Kidney tubule cell (primary cell): ENCODE measurements around the gene SP3.

Experiments
- DNase-seq: peaks from one replicate; pipeline ENCODE4 v3.0.0-alpha.2; 2018; ENCODE audit warnings: low spot score

SP3 gene

DNA sequence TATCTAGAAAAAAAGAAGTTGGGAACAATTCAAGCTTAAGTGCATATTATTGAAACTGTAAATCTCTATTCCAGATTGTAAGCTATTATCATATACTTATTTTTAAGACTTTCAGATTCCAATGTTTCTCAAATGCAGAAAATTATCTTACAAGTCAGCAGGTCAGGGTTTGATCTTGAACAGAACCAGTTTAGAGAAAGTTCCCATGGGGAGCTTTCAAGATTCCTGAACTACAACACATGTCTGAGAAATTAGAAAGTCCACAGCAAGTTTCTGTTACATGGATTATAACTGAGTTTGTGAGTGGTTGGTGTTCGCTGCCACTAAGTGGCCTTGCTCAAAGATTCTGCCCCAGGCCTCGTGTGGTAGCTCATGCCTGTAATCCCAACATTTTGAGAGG, 31.6 kb upstream of the SP3 start:
- DNase-seq, result no peak

DNA sequence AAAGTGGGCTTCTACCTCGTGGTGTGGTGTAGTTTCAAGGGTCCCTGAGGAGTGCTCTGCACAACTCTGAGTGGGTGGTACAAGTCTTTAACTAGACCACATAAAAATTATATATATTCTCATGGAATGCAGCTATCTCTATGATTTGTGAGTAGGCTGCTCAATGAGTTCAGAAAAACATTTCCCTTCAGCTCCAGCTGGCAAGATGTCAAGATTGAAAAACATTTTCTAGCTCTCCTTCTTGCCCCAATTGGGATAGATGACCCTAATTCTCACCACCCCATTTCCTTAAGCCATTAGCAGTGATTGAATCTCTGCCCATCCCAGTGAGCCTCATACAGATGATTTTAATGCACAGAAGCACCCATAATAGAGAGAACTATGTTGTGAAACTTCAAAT, 28.3 kb upstream of the SP3 start:
- no peak for DNase-seq

DNA sequence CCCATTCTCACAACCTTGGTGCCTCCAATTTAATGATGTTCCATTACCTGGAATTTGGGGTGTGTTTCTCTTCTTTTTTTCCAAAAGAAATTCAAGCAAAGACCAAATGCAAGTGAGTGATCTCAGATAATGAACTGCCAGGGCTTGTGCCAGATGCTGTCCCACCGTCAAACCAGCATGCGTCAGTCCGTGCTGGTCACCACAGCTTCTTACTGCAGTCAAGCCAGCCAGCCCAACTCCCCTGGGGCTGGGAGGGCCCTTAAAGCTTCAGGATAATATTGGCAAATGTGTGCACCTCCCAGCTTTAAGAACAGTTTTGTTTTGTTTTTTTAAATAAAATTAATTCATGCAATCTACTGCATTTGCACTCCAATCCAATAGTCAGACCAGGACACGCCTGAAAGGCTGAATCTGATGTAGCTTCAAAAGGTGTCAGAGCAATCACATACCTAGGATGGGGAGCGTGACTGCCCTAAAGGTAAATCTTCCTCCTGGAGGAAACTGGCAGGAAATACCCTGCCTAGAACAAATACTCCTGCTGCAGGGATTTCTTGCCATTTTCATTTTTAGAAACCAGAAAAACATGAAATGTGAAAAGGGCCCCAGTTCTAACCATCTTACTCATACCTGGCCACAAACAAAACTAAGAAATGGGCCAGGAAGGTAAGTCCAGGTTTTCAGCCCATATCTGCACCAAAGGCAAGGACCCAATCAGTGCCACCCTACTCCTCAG, 26.8 kb upstream of the SP3 start:
- DNase-seq, result peak; percentile 38

DNA sequence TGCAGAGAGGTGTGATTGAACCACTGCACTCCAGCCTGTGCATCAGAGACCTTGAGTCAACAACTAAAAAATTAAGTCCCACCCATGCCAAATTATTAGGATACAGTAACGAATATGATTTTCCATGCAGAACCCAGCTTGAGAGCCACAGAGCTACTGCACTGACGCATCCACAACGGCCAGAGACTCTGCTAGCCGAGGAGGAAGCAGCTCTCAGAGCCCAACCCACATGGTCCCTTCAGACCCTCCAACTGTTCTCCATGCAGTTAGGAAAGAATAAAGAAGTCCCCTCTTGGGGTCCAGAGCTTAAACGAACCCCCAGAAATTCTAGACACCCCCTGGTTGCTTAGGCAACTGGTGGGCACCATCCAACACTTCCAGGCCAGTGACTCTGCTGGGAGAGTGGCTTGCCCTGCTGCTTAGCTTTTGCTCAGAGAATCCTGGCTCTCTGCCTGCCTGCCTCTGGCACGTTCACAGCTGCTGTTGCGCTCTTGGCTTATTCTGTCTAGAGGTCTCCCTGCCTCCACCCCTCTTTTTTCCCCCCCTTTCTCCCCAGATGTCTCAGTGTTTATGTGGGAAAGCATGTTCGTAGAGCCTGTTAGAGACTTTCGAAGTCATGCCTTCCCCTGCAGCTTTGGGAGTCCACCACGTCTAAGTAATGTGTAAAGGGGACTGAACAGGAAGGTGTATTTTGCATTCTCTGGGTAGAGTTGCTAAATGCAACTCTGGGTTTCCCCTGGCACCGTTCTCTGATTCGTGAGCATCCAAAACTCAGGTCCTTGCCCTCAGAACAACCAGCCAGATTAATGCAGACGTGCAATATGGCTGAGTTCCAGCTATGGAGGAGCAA, 26.0 kb upstream of the SP3 start:
- peak; percentile 42 for DNase-seq

DNA sequence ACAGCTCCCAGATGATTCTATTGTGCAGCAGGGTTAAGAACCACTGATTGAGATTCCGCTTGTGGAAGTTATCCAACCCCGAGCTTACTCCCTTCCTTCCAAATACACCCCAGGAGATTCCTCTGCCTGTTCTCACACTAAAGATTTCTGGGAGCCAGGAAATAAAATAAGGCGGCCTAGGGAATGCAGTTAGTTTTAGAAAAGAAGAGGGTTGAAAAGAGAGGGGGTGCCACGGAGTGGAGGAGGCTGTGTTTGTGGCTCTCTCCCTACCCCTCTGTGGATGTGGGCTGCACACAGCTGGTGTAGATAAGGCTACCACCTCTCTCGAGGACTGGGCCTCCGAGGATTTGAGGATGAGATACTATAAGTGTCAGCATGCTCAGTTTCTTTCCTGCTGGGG, 25.1 kb upstream of the SP3 start:
- DNase-seq, result no peak

DNA sequence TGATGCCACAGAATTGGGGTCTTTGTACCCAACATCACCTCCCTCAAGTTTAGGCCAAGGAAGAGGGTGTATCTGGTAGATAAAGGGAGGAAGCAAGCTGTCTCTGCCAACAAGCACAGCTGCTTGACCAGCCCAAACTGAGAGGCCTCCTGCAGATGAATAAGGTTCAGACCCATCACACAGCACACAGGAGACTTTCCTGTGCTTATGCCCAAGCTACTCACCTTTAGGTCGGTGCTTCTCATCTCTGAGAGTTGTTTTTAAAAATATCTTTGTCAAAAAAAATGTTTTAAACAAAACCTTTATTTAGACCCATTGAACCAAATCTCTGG, 24.7 kb upstream of the SP3 start:
- DNase-seq, result no peak

DNA sequence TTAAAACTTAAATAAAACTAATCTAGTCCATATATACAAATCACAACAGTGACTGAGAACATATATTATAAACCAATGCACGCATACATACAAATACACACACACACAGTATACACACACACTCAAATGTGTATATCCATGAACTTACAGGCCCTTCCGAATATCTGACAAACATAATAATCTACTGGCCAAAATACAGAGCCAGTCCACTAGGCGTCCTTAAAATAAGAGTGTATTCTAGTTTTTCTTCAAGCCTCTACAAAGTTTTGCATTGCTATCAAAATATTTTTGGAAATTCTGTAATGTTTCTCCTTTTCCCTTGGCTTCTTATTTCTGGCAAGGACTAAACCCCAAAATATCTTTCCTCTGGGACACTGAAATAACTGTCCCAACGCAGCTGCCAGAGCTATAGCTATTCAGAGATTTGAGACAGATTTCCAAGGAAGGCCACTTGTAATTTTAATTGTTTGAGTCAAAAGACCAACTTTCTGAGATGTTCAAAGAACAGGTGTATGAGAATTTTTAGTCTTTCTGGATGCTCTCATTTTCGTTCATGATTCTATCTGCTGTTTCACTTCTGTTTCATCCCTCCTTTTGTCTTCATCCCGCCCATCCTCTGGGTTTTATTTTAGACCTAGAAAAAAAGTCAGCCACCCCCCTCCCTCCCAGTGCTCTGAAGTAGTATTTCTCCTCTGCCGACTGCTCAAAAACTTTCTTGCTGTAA, 24.1 kb upstream of the SP3 start:
- no peak for DNase-seq

DNA sequence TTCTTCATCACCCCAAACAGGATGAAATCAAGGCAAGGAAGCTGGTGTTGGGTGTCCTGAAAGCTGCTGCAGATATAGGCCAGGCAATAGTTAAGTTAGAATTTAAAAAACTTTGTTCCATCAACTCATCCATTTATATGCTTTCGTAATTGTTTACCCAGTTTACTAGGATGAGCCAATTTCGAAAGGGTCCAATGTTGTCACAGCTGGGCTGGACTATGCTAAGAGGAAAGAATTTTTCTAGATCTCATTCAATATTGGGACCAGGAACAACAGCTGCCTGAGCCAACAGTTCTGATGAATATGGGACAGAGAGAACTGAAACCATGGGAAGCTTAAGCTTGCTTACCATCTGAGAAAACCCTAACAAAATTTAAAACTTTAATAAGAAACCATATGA, 21.6 kb upstream of the SP3 start:
- DNase-seq, result no peak

DNA sequence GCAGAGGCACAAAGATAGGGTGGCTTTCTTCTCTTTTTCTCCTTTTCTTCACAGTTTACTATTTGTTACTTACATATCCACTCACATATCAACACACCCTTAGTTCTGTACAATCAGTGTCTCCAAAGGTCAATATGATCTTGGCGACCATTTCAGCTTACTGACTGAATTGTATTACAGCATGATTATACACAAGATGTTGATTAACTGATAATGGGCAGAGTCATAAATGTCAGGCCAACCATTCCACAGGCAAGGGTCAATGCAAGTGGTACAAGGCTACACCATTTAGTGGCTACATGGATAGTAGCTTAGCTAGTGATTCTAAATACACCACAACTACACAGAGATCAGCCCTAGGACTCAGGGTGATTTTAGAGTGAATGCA, 20.4 kb upstream of the SP3 start:
- DNase-seq, result no peak

DNA sequence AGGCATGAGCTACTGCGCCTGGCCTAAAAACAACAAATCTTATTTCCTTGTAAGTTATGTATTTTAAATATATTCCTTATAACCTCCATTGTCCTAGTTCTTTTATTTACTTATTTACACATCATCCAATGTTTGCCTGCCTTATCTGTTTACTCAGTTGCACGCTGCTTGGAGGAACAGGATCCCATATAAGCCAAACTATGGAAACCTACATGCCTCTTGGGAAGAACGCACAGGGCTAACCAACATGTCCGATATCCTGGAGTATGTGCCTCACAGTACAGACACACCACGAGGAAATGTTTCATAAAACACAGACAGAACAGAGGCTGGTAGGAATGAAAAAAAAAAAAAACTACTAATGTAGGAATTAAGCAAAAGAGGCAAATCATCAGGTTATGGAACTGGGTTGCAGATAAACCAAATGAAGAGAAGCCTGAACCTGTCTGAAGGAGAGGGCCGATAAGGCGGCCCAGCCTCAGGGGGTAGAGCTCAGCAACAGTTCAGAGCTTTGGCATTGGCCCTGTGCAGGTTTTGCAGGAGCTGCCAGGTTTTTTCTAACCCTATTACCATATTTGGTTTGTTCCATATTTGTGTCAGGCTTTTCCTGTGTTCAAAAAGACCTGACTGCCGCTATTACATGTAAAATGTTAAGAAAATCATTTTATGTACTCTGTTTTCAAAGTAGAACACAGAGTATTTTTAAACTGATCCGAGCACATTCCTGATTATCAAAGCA, 19.9 kb upstream of the SP3 start:
- no peak for DNase-seq

DNA sequence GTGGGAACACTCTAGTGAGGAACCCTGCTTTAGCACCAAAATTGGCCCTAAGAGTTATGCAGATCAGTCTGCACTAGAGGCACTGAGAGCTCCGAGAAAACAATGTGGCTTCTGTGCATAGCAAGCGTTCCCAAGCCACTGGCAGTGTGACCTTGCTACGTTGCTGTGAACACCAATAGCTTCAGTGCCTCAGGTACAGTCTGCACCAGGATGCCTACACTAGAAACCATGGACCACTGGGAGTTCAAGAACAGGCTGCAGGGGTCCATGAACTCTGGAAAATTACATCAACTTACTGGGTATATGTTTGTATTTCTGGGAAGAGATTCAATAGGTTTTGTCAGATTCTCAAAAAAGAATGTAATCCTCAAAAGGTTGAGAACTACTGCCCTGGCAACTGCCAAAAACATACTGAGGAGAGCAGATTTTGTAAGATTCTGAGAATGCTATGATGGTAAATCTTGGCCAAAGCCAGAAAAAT, 18.3 kb upstream of the SP3 start:
- no peak for DNase-seq

DNA sequence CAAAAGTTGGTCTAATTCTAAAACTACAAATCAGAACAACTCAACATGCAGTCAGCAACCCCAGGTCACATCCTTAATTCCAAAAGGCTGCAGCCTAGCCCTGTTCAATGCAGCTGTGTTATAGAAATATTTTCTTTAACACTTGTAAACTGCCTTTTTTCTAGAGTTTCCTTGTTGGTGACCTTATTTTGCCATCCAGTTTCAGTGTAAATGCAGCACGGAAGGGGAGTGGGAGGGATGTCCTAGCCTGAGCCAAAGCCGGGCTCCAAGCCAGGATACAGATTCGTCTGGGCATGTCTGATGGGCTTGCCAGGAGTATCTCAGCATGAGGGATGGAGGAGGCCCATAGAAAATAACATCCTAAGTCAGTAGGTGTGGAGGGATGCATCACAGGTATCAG, 17.7 kb upstream of the SP3 start:
- peak; percentile 19 for DNase-seq

DNA sequence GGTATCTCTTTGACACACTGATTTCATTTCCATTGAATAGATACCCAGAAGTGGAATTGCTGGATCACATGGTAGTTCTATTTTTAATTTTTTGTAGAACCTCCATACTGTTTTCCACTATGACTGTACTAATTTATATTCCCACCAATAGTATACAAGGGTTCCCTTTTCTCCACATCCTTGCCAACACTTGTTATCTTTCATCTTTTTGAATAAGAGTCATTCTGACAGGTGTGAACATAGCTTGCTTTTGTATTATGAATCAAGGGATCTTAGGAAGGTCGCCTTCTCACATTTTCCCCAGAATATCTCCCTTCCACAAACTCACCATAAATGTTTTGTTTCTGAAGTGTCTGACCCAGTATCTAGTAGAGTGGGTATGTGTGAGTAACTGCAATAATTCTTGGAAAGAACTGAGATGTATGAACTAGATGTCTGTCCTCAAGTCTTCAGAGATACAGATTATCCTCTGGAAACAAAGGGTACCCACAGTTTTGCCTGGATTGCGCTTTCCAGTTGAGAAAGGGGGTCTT, 17.1 kb upstream of the SP3 start:
- DNase-seq, result no peak

DNA sequence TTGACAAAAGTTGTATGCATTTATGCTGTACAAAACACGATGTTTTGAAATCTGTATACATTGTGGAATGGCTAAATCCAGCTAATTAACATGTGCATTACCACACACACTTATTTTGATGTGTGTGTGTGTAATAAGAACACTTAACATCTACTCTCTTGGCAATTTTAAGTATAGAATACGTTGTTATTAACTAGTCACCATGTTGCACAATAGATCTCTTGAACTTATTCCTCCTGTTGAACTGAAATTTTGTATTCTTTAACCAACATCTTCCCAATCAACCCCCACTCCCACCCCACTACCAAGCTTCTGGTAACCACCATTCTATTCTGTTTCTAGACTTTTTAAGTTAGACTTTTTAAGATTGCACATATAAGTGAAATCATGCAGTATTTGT, 16.3 kb upstream of the SP3 start:
- no peak for DNase-seq

DNA sequence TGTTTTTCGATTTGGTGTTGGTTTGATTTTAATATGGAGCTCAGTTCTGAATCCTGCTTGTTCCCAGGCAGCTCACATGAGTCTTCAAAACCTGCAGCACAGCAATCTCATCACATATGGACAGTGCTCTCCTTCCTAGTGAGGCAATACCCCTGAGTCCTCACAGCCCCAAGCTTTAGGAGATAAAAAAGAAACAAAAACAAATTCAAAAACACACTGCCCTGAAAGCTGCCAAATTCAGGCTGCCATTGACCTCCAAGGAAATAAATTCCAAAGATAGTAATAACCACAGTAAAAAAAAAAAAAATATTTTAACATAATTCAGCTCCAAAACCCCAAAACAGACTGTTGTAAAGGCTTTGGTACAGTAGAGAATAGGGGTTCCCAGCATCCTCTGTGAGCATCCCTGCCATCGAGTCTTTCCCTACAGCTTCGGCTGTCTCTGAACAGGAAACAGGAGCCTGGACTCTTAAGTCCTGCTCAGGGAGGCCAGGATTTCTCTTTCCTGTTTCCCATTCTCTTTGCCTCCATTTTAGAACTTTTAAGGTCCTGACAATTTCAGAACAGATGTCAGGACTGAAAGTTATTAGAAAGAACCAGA, 14.7 kb upstream of the SP3 start:
- DNase-seq, result no peak

DNA sequence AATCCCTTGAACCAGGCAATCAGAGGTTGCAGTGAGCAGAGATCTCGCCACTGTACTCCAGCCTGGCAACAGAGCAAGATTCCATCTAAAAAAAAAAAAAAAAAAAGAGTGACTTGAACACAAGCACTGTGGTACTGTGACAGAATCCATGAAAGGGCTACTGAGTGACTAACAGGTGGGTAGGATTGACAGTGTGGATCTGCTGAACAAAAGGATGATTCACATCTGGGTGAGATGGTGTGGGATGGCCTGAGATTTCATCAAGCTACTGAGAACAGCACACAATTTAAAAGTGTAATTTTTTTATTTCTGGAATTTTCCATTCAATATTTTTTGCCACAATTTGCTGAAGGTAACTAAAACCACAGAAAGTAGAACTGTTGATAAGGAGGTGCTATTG, 13.3 kb upstream of the SP3 start:
- peak; percentile 83 for DNase-seq

DNA sequence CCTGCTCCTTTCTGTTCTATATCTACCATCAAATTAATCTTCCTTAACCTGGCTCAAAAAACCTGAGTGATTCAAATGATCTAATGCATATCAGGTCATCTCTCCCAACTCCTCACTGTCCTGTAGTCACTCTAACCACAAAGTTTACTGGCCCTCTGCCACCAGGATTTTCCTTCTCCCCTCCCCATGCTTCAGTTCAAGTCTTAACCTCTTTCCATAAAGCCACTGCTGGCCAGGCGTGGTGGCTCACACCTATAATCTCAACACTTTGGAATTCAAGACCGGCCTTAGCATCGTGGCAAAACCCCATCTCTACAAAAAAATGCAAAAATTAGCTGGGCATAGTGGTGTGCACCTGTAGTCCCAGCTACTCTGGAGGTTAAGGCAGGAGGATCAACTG, 7.5 kb upstream of the SP3 start:
- peak; percentile 96 for DNase-seq

DNA sequence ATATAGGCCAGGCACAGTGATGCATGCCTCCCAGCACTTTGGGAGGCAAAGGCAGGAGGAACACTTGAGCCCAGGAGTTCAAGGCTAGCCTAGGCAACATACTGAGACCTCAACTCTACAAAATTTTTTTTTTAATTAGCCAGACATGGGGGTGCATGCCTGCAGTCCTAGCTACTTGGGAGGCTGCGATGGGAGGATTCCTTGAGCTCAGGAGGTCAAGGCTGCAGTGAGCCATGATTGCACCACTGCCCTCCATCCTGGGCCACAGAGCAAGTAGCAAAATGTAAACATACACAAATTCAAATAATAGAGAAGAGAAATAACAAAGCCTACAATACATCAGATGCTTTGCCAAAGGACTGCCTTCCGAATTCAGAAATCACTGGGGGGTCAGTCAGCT, 7.0 kb upstream of the SP3 start:
- DNase-seq, result no peak

DNA sequence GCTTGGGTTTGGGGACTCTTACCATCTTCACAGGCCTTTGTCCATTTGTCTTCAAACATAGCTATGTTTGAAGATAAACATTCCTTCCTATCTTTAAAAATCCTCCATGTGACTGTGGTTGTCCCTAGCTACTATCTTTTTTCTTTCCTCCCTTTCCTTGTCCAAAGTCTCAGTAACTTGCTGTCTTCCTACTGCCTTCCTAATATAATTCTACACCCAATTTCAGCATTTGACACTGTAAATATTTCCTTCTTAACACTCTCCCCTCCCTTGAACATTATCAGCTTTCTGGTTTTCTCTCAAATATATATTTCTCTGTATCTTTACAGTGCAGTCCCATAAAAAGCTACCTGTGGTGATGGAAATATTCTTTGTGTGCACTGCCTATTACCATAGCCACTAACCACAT, 5.3 kb upstream of the SP3 start:
- no peak for DNase-seq

DNA sequence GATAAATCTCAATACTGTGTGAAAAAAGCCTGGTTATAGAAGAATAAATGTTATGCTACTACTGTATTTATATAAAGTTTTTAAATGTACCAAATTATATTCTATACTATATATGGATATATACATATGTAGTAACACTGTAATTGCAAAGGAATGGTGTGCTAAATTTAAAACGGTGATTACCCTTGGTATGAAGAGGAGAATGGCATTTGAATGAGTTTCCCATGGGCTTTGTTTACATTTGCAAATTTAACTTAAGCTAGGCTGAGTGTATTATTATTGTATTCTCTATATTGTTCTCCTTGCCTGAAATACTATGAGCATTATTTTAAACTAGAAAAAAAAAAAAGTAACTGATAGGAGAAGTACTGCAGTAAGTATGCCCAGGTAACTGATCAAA, 4.7 kb upstream of the SP3 start:
- no peak for DNase-seq

DNA sequence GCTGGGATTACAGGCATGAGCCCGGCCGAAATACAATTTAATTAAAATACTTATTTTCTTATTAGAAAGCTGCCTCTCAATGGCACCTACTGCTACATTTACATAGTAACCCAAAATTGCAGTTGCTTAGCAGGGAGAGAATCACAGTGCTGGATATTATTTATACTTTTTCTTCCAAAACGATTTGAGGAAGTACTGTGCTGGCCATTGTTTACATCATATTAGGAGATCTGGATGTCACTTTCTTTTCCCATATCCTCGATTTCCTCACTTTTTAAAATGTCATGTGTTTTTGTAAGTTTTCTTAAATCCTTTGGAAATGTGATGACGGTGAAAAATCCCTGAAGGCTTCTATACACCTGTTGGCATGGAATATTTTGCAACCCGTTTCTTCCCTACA, 3.4 kb upstream of the SP3 start:
- no peak for DNase-seq
